Measurements from ENCODE around the gene RBMS1.

RBMS1 gene

DNA sequence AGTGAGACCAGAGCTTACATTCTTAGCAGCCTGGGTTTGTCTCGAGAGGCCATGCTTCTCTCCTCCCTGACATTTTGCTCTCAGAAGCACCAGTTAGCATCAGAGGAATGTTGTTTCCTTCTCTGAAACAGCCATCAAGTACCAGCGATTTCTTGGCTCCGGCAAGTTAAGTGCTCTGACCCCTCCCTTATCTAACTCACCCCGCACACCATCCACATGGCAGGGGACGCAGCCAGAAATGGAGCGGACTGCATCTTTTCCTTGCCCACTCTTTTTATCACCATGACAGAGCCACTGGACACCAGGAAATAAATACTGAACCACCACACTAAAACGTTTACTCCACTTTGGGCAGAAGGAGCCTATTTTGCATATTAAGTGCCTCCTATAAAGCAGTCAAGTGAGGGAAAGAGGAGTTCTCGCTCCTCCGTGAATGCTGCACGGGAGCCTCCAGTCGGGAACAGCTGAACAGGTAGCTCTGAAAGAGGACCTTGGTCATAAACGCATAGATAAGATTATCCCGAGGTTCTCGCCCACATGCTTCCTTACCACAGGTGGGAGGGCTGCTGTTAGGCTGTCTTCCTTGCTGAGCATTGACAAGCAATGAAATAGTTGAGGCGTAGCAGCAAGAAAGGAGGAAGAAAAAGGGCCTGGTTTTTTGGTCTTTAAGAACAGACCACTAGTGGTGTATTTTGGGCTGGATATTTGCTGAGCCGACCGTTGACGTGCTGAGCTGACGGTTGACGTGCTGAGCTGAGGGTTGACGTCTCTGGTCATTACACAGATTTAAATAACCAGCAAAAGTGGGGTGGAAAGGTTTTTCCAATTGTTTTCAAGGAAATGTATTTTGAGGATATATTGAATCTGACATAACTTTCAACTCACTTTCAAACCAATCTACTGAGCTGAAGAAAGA is 222.2 kb downstream of the RBMS1 start:
- H4K20me1 ChIP-seq (ENCODE audit: insufficient read depth, low read length) = no peaks in the 10 kb centered on the region
- no peak overlapping the region for H3K4me2 ChIP-seq (ENCODE audit: low read depth, low read length)
- no peak for DNase-seq
- H3K4me3 ChIP-seq (ENCODE audit: low read length) = no peak overlapping the region
- no peaks in the 10 kb centered on the region for H3K9me2 ChIP-seq (replicated peaks; ENCODE audit: insufficient read depth, low read length)
- TF ChIP-seq EZH2 (optimal IDR thresholded peaks at IDR 0.05; ENCODE audit: low read depth, low read length) = no peak
- TF ChIP-seq, protein P1, sequence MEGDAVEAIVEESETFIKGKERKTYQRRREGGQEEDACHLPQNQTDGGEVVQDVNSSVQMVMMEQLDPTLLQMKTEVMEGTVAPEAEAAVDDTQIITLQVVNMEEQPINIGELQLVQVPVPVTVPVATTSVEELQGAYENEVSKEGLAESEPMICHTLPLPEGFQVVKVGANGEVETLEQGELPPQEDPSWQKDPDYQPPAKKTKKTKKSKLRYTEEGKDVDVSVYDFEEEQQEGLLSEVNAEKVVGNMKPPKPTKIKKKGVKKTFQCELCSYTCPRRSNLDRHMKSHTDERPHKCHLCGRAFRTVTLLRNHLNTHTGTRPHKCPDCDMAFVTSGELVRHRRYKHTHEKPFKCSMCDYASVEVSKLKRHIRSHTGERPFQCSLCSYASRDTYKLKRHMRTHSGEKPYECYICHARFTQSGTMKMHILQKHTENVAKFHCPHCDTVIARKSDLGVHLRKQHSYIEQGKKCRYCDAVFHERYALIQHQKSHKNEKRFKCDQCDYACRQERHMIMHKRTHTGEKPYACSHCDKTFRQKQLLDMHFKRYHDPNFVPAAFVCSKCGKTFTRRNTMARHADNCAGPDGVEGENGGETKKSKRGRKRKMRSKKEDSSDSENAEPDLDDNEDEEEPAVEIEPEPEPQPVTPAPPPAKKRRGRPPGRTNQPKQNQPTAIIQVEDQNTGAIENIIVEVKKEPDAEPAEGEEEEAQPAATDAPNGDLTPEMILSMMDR (IDR thresholded peaks at IDR 0.05; ENCODE audit: low read length) = no peak
- TF ChIP-seq EZH2phosphoT487 (IDR thresholded peaks at IDR 0.05; ENCODE audit: low read length) = no peak
- no peak overlapping the region for H3K9ac ChIP-seq (ENCODE audit: low read length)
- H3K27me3 ChIP-seq (replicated peaks; ENCODE audit: insufficient read depth, low read length) = no peaks in the 10 kb centered on the region
- H3K36me3 ChIP-seq (replicated peaks; ENCODE audit: insufficient read depth, low read length) = no peaks in the 10 kb centered on the region
- no peaks in the 10 kb centered on the region for H3F3A ChIP-seq (ENCODE audit: insufficient read depth, low read length)
- no peak overlapping the region for H2AFZ ChIP-seq (ENCODE audit: low read length)
- H3K4me1 ChIP-seq (ENCODE audit: low read length) = 0 out of 2 replicates have a peak, but pooled peaks cover 3% of the 10 kb centered on the region
- H3K27ac ChIP-seq (ENCODE audit: low read length) = no peak overlapping the region
- no peaks in the 10 kb centered on the region for H3K9me3 ChIP-seq (replicated peaks; ENCODE audit: insufficient read depth, low read length)
- H3K79me2 ChIP-seq (ENCODE audit: low read length) = no peaks in the 10 kb centered on the region

DNA sequence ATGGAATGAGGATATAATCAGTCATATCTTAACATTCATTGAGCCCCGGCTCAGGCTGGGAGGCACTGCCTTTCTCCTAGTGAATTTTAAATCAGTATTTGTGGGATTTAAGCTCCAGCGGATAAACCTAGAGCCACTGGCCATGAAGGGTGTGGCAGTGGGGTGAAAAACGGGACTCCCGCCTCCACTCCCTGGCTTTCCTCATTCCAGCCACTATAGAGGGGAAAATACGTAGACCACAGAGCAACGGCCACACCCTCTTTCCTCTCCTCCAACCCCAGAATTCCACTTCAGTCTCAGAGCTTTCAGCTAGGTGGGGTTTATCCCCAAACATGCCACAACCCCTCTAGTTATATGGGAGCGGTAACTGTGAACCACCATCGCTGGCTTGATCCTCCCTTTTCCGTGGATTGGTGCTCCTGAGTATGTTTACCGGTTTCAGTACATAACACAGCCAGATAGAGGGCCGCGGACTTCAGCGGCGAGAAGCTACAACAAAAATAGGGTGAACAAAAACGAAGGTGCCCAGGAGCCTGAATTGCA is 223.0 kb downstream of the RBMS1 start:
- H3K4me2 ChIP-seq (ENCODE audit: low read depth, low read length) = peak overlapping the region; percentile 71; the same call in 1 of the 2 replicates
- no peak overlapping the region for H3K4me3 ChIP-seq (ENCODE audit: low read length)
- H3K4me1 ChIP-seq (ENCODE audit: low read length) = 0 out of 2 replicates have a peak, but pooled peaks cover 3% of the 10 kb centered on the region
- TF ChIP-seq EZH2 (optimal IDR thresholded peaks at IDR 0.05; ENCODE audit: low read depth, low read length) (no peak), EZH2phosphoT487 (IDR thresholded peaks at IDR 0.05; ENCODE audit: low read length) (no peak)
- H2AFZ ChIP-seq (ENCODE audit: low read length) = no peak overlapping the region
- no peaks in the 10 kb centered on the region for H3K9me2 ChIP-seq (replicated peaks; ENCODE audit: insufficient read depth, low read length)
- H4K20me1 ChIP-seq (ENCODE audit: insufficient read depth, low read length) = no peaks in the 10 kb centered on the region
- no peaks in the 10 kb centered on the region for H3K36me3 ChIP-seq (replicated peaks; ENCODE audit: insufficient read depth, low read length)
- no peaks in the 10 kb centered on the region for H3F3A ChIP-seq (ENCODE audit: insufficient read depth, low read length)
- no peak overlapping the region for H3K9ac ChIP-seq (ENCODE audit: low read length)
- H3K9me3 ChIP-seq (replicated peaks; ENCODE audit: insufficient read depth, low read length) = no peaks in the 10 kb centered on the region
- no peak for DNase-seq
- H3K27me3 ChIP-seq (replicated peaks; ENCODE audit: insufficient read depth, low read length) = no peaks in the 10 kb centered on the region
- no peaks in the 10 kb centered on the region for H3K79me2 ChIP-seq (ENCODE audit: low read length)
- no peak overlapping the region for H3K27ac ChIP-seq (ENCODE audit: low read length)

DNA sequence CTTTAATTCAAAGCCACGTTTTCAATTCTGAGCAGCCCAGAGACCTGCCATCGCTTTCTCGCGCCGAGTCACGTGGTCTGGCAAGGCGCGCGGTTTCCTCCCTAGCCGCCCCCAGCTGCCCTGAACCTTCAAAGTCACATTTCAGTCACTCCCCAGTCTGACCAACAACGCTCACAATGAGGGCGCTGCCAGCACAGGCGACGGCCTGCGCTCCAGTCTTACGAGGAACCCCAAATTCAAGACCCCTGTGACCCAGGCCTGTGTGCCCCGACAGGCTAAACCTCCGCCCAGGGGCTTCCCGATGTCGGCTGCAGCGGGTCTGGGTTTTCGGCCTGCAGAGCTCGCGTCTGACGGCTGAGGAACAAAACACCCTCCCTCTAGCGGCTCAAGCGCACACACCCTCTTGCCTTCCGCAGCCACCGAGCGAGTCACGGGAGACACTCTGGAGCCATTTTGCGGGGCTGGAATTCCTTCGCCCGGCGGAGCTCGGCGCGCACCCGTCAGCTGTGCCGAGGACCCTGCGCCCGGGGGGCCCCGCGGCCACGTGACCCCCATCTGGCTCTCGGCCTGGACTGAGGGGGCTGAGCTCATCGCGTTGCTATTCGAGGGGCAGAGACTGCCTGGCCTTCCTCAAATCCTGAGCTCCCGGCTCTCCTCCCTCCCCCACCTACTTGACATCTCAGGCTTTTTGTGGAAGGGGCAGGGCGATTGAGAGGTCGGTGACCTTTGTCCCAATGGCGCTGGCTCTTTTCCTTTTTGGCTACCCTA is 223.6 kb downstream of the RBMS1 start:
- Histone ChIP-seq H3K79me2 (ENCODE audit: low read length) (no peaks in the 10 kb centered on the region), H3K4me1 (ENCODE audit: low read length) (0 out of 2 replicates have a peak, but pooled peaks cover 3% of the 10 kb centered on the region), H3K27ac (ENCODE audit: low read length) (no peak overlapping the region; the same call in 1 of the 2 replicates), H3K36me3 (replicated peaks; ENCODE audit: insufficient read depth, low read length) (no peaks in the 10 kb centered on the region), H3K4me2 (ENCODE audit: low read depth, low read length) (peak overlapping the region; percentile 71), H3K9me2 (replicated peaks; ENCODE audit: insufficient read depth, low read length) (no peaks in the 10 kb centered on the region), H3F3A (ENCODE audit: insufficient read depth, low read length) (no peaks in the 10 kb centered on the region), H4K20me1 (ENCODE audit: insufficient read depth, low read length) (no peaks in the 10 kb centered on the region), H3K4me3 (ENCODE audit: low read length) (peak overlapping the region; percentile 47), H2AFZ (ENCODE audit: low read length) (peak overlapping the region; percentile 72; the same call in 1 of the 2 replicates), H3K9ac (ENCODE audit: low read length) (peak overlapping the region; percentile 34; the same call in 1 of the 2 replicates), H3K27me3 (replicated peaks; ENCODE audit: insufficient read depth, low read length) (no peaks in the 10 kb centered on the region), H3K9me3 (replicated peaks; ENCODE audit: insufficient read depth, low read length) (no peaks in the 10 kb centered on the region)
- TF ChIP-seq EZH2phosphoT487 (IDR thresholded peaks at IDR 0.05; ENCODE audit: low read length) = no peak
- no peak for TF ChIP-seq EZH2 (optimal IDR thresholded peaks at IDR 0.05; ENCODE audit: low read depth, low read length)
- TF ChIP-seq, protein P1 (IDR thresholded peaks at IDR 0.05; ENCODE audit: low read length) = peak; percentile 46
- DNase-seq = peak; percentile 61

All from MM.1S (cell line).